Brain microvascular endothelial cell (primary cell): ENCODE measurements around the gene FNDC5.

Experiments used
- DNase-seq: peaks from one replicate; pipeline ENCODE4 v3.0.0-alpha.2; 2020
- H3K27ac ChIP-seq: fragments of 250-450 bp; sonication (Bioruptor Pico); 2 replicates; pipeline ENCODE4 v1.5.1; 2020; ENCODE audit warnings: mild to moderate bottlenecking, moderate library complexity
- H3K27me3 ChIP-seq: fragments of 250-450 bp; sonication (Bioruptor Pico); replicated peaks from 2 replicates; pipeline ENCODE4 v1.5.1; 2020; ENCODE audit warnings: mild to moderate bottlenecking
- H3K36me3 ChIP-seq: fragments of 250-450 bp; sonication (Bioruptor Pico); replicated peaks from 2 replicates; pipeline ENCODE4 v1.5.1; 2020; ENCODE audit warnings: mild to moderate bottlenecking
- H3K4me3 ChIP-seq: 2 replicates; pipeline ENCODE4 v1.5.1; 2011; ENCODE audit warnings: low read depth, mild to moderate bottlenecking, control low read depth, low read length, moderate library complexity
- CTCF ChIP-seq: IDR thresholded peaks from 2 replicates; pipeline ENCODE4 v1.5.1; 2011; ENCODE audit warnings: low read depth, mild to moderate bottlenecking, moderate library complexity, low read length, control low read depth, inconsistent platforms; ENCODE audit errors: missing control alignments
- in situ Hi-C: cut with HindIII; loops from 2 replicates; pipeline ENCODE4 v1.10.0; 2017; ENCODE audit warnings: low sequenced_read_pairs, low pct_ligation_motif_present

Gene FNDC5

DNA sequence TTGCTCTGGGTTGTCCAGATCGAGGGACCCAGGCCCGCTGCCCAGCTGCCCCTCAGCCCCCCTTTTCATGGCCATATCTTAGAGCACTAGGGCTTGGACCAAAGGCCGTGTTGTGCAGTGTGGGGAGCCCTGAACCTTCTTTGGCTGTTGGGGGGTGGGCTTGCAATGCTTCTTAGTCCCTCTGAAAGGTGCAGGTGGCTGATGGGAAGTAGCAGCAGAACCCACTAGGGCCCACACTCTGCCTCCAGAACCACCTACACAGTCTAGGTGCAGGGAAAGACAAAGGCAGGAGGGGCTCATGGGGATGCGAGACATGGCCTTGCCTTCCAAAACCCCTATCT is 13.3 kb upstream of the FNDC5 start:
- H3K36me3 ChIP-seq: no peaks in the 10 kb centered on the region
- no peak for TF ChIP-seq CTCF
- no peak overlapping the region for H3K27ac ChIP-seq
- no peak overlapping the region for H3K4me3 ChIP-seq
- H3K27me3 ChIP-seq: peaks cover 21% of the 10 kb centered on the region
- DNase-seq: no peak
- in situ Hi-C loops: no loop called here

DNA sequence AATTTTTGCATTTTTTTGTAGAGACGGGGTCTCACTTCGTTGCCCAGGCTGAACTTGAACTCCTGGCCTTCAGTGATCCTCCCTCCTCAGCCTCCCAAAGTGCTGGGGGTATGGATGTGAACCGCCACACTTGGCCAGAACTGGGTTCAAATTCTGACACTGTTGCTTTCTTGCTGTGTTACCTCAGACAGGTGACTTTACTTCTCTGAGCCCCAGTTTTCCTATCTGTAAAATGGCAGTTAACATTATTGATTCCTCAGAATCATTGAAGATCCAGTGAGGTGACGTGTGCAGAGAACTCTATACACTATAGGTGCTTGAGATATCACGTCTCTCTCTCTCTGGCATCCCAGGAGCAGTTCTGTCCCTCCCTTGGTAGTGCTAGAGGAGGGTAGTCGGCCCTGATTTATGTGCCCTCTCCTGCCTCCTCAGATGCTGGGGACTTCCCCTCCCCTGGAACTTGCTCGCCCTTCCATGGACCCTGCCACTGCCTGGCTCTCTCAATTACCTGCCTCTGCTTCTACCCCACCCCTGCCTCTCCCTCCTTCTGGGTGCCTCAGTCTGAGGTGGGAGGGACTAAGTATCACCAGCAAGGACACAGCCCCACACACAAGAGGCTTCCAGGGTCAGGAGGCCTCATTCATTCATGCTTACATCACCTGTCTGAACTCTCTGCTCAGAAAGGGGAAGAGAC is 12.8 kb upstream of the FNDC5 start:
- Histone ChIP-seq H3K27ac (no peak overlapping the region), H3K27me3 (peaks cover 21% of the 10 kb centered on the region), H3K4me3 (no peak overlapping the region), H3K36me3 (no peaks in the 10 kb centered on the region)
- TF ChIP-seq CTCF: no peak
- no peak for DNase-seq
- in situ Hi-C loops: no loop called here

DNA sequence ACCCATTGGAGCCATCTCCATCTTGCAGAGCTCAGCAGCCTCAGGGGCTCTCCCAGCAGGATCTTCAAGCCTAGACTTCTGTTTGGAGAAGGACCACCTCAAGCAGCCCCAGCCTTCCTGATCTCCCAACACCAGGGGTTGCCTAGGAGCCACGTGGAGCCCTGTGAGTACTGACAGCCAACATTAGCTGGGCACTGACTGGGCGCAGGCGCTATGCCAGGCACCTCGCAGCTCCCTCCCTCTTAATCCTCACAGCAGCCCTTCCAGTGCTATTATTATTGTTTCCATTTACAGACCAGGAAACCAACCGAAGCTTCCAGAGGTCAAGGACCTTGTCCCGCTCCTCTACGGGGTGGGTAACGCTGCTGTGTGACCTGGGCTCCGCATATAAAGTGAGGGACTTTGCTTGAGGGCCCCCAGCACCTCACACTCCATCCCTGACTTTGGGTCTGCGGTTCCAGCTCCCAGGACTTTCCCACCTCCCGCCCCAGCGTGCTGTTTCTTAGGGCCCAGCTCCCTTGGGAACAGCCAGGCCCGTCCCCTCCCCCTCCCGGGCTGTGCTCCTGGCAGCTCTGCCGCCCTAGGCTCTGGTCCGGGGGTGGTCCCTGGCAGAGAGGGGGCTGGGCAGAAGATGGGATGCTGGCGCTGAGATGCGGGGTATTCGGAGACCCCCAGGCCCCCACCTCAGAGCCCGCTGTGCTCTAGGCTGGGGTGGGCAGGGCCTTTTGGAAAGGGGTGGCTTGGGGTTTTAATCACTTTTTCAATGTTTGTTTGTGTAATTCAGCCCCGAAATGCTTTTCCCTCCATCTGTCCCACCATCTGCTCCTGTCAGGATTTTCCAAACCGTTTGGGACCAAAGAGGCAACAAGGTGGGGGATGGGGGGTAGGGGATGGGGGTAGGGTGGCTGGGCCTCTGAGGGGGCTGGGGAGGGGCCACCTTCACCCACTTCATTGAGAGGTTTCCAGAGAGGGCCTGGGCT is 11.4 kb upstream of the FNDC5 start:
- no peak for DNase-seq
- no peak for TF ChIP-seq CTCF
- in situ Hi-C loops: no loop called here
- H3K36me3 ChIP-seq: no peaks in the 10 kb centered on the region
- H3K27ac ChIP-seq: no peak overlapping the region
- H3K27me3 ChIP-seq: peaks cover 21% of the 10 kb centered on the region
- no peak overlapping the region for H3K4me3 ChIP-seq

DNA sequence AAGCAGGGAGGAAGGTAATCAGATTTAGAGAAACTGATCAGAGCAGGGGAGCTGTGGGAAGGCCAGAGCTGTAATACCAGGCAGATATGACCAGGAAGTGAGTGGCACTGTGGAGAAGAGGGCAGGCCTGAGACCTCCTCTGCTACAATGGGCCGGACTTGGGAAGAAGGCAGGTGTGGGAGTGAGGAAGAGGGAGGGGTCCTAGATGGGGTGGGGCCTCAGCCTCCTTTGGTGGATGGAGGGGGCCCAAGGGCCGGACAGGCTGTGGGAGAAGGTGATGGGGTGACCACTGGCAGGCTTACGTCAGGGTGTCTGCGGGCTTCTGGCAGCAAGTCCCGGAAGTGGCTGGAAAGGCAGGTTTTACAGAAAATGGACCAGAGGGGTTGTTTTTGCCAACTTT is 10.6 kb upstream of the FNDC5 start:
- peaks cover 17% of the 10 kb centered on the region for H3K27me3 ChIP-seq
- no peaks in the 10 kb centered on the region for H3K36me3 ChIP-seq
- no peak overlapping the region for H3K27ac ChIP-seq
- no peak overlapping the region for H3K4me3 ChIP-seq
- no peak for TF ChIP-seq CTCF
- in situ Hi-C loops: no loop called here
- no peak for DNase-seq

GRCh38 chr1:32878637-32879041 is 7.9 kb upstream of the FNDC5 start:
- no peaks in the 10 kb centered on the region for H3K36me3 ChIP-seq
- no peak overlapping the region for H3K27ac ChIP-seq
- no peak for TF ChIP-seq CTCF
- in situ Hi-C loops: no loop called here
- no peak for DNase-seq
- no peaks in the 10 kb centered on the region for H3K27me3 ChIP-seq
- no peak overlapping the region for H3K4me3 ChIP-seq
